ENCODE measurements around the gene REPIN1.
A peak's percentile ranks its signal among the peaks of the same experiment; 100 is the strongest.

The REPIN1 gene

DNA sequence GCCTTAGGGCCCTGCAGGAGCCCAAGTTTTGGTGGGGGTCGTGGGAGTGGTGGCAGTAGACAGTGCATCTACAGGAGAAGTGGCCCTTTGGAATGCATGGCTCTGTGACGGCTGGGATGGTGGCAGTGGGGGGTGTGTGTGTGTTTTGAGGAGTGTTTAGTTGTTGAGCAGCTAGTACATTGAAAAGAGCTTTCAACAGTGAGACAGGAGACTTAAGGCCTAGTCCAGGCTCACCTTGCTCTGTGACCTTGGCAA lies 37.6 kb downstream of the REPIN1 start:
- no peak for DNase-seq (ENCODE audit: low read depth)
- no peaks in the 10 kb centered on the region for H3K27me3 ChIP-seq (replicated peaks; ENCODE audit: control insufficient read depth, insufficient read depth, low read length)
- H3K9me3 ChIP-seq (ENCODE audit: control insufficient read depth, low read length), result no peaks in the 10 kb centered on the region
- H3K4me3 ChIP-seq (ENCODE audit: low read length), result peak overlapping the region; percentile 86
- peak overlapping the region; percentile 97 for H3K9ac ChIP-seq (ENCODE audit: low read length)
- no peaks in the 10 kb centered on the region for H3K36me3 ChIP-seq (ENCODE audit: control insufficient read depth, insufficient read depth, low read length, severe bottlenecking)
- H3K4me1 ChIP-seq (ENCODE audit: control insufficient read depth, insufficient read depth, low read length), result peaks cover 26% of the 10 kb centered on the region

- Histone ChIP-seq H3K9ac (ENCODE audit: low read length) (peak overlapping the region; percentile 97), H3K9me3 (ENCODE audit: control insufficient read depth, low read length) (no peaks in the 10 kb centered on the region), H3K36me3 (ENCODE audit: control insufficient read depth, insufficient read depth, low read length, severe bottlenecking) (no peaks in the 10 kb centered on the region), H3K4me1 (ENCODE audit: control insufficient read depth, insufficient read depth, low read length) (peaks cover 26% of the 10 kb centered on the region), H3K4me3 (ENCODE audit: low read length) (peak overlapping the region; percentile 86), H3K27me3 (replicated peaks; ENCODE audit: control insufficient read depth, insufficient read depth, low read length) (no peaks in the 10 kb centered on the region)
- DNase-seq (ENCODE audit: low read depth), result peak; percentile 27
Observed at GRCh38 chr7:150406567-150407421, 38.2 kb downstream of the REPIN1 start.

DNA sequence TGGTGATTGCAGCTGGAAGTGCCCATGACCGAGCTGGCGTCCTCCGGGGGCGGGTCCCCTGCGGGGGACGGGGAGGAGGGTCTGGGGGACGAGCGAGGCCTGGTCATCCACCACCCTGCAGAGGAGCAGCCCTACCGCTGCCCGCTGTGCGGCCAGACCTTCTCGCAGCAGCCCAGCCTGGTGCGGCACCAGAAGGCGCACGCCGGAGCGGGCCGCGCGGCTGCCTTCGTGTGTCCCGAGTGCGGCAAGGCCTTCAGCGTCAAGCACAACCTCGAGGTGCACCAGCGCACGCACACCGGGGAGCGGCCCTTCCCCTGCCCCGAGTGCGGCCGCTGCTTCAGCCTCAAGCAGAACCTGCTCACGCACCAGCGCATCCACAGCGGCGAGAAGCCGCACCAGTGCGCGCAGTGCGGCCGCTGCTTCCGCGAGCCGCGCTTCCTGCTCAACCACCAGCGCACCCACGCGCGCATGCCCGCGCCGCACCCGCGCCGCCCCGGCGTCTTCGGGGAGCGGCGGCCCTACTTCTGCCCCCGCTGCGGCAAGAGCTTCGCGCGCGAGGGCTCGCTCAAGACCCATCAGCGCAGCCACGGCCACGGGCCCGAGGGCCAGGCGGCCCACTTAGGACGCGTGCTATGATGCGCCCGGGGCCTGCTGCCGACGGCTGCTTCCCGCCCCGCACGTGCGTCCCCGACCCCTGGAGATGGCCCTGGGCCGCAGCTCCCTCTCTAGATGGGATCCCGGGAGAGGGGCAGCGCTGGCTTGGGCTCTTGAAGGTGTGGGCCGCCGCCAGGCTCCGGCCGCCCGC lies 39.2 kb downstream of the REPIN1 start:
- H3K4me1 ChIP-seq (ENCODE audit: control insufficient read depth, insufficient read depth, low read length), result peaks cover 26% of the 10 kb centered on the region
- H3K9me3 ChIP-seq (ENCODE audit: control insufficient read depth, low read length), result no peaks in the 10 kb centered on the region
- DNase-seq (ENCODE audit: low read depth), result no peak
- no peak overlapping the region for H3K4me3 ChIP-seq (ENCODE audit: low read length)
- H3K9ac ChIP-seq (ENCODE audit: low read length), result no peak overlapping the region
- no peaks in the 10 kb centered on the region for H3K27me3 ChIP-seq (replicated peaks; ENCODE audit: control insufficient read depth, insufficient read depth, low read length)
- H3K36me3 ChIP-seq (ENCODE audit: control insufficient read depth, insufficient read depth, low read length, severe bottlenecking), result no peaks in the 10 kb centered on the region

GRCh38 chr7:150408393-150409299 lies 40.0 kb downstream of the REPIN1 start:
- Histone ChIP-seq H3K27me3 (replicated peaks; ENCODE audit: control insufficient read depth, insufficient read depth, low read length) (no peaks in the 10 kb centered on the region), H3K36me3 (ENCODE audit: control insufficient read depth, insufficient read depth, low read length, severe bottlenecking) (no peaks in the 10 kb centered on the region), H3K4me1 (ENCODE audit: control insufficient read depth, insufficient read depth, low read length) (peaks cover 25% of the 10 kb centered on the region), H3K9me3 (ENCODE audit: control insufficient read depth, low read length) (no peaks in the 10 kb centered on the region), H3K9ac (ENCODE audit: low read length) (no peak overlapping the region), H3K4me3 (ENCODE audit: low read length) (no peak overlapping the region)
- DNase-seq (ENCODE audit: low read depth), result no peak

- DNase-seq (ENCODE audit: low read depth), result no peak
- no peaks in the 10 kb centered on the region for H3K9me3 ChIP-seq (ENCODE audit: control insufficient read depth, low read length)
- H3K4me1 ChIP-seq (ENCODE audit: control insufficient read depth, insufficient read depth, low read length), result peaks cover 17% of the 10 kb centered on the region
- H3K4me3 ChIP-seq (ENCODE audit: low read length), result no peak overlapping the region
- peaks cover under 1% of the 10 kb centered on the region for H3K27me3 ChIP-seq (replicated peaks; ENCODE audit: control insufficient read depth, insufficient read depth, low read length)
- H3K9ac ChIP-seq (ENCODE audit: low read length), result no peak overlapping the region
- no peaks in the 10 kb centered on the region for H3K36me3 ChIP-seq (ENCODE audit: control insufficient read depth, insufficient read depth, low read length, severe bottlenecking)
Observed at GRCh38 chr7:150409300-150410030, 40.8 kb downstream of the REPIN1 start.

DNA sequence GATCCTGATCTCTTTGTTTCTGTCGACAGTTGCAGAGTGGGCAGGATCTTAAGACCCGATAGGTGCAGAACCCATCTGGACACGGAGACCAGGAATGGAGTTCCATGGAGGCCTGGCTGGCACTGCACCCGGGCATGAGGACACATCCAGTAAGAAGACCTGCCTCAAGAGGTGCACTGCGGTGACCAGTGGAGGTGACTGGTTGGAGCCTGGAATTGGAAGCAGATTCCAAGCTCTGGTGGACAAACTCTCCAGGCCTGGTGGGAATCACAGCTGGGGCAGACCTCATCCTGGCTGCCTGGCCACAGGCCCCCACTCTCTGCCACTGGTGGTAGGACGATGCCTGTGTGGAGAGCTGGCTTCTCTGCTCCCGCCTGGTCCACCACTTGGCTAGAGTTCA lies 41.5 kb downstream of the REPIN1 start:
- H3K36me3 ChIP-seq (ENCODE audit: control insufficient read depth, insufficient read depth, low read length, severe bottlenecking), result no peaks in the 10 kb centered on the region
- no peak overlapping the region for H3K9ac ChIP-seq (ENCODE audit: low read length)
- H3K4me1 ChIP-seq (ENCODE audit: control insufficient read depth, insufficient read depth, low read length), result peaks cover 15% of the 10 kb centered on the region
- DNase-seq (ENCODE audit: low read depth), result no peak
- H3K4me3 ChIP-seq (ENCODE audit: low read length), result no peak overlapping the region
- no peaks in the 10 kb centered on the region for H3K9me3 ChIP-seq (ENCODE audit: control insufficient read depth, low read length)
- H3K27me3 ChIP-seq (replicated peaks; ENCODE audit: control insufficient read depth, insufficient read depth, low read length), result peaks cover 4% of the 10 kb centered on the region

- no peaks in the 10 kb centered on the region for H3K36me3 ChIP-seq (ENCODE audit: control insufficient read depth, insufficient read depth, low read length, severe bottlenecking)
- no peak overlapping the region for H3K4me3 ChIP-seq (ENCODE audit: low read length)
- H3K4me1 ChIP-seq (ENCODE audit: control insufficient read depth, insufficient read depth, low read length), result peaks cover 14% of the 10 kb centered on the region
- no peak for DNase-seq (ENCODE audit: low read depth)
- no peaks in the 10 kb centered on the region for H3K9me3 ChIP-seq (ENCODE audit: control insufficient read depth, low read length)
- peaks cover 4% of the 10 kb centered on the region for H3K27me3 ChIP-seq (replicated peaks; ENCODE audit: control insufficient read depth, insufficient read depth, low read length)
- H3K9ac ChIP-seq (ENCODE audit: low read length), result no peak overlapping the region
Observed at GRCh38 chr7:150410680-150411346, 42.2 kb downstream of the REPIN1 start.

DNA sequence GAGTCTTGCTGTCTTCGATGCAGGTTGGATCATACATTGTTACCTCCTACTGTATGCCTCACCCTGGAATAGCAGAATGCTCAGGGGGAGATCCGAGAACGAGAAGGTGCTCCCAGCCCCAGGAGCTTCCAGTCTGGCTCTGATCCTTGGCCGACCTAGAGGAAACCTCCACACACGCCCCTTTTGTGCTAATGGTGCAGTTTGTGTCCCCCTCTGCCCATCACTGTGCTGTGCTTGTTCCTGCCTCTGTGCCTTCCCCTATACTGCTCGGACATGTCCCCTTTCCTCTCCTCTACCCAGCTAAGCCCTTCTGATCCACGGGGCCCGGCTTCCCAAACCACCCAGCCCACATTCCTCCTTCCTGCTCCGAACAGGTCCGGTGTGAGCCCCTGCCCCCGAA lies 43.0 kb downstream of the REPIN1 start:
- Histone ChIP-seq H3K36me3 (ENCODE audit: control insufficient read depth, insufficient read depth, low read length, severe bottlenecking) (no peaks in the 10 kb centered on the region), H3K4me1 (ENCODE audit: control insufficient read depth, insufficient read depth, low read length) (peaks cover 6% of the 10 kb centered on the region), H3K4me3 (ENCODE audit: low read length) (no peak overlapping the region), H3K27me3 (replicated peaks; ENCODE audit: control insufficient read depth, insufficient read depth, low read length) (peaks cover 4% of the 10 kb centered on the region), H3K9me3 (ENCODE audit: control insufficient read depth, low read length) (no peaks in the 10 kb centered on the region), H3K9ac (ENCODE audit: low read length) (no peak overlapping the region)
- DNase-seq (ENCODE audit: low read depth), result no peak

GRCh38 chr7:150412016-150412415 lies 43.4 kb downstream of the REPIN1 start:
- Histone ChIP-seq H3K4me1 (ENCODE audit: control insufficient read depth, insufficient read depth, low read length) (peaks cover 2% of the 10 kb centered on the region), H3K36me3 (ENCODE audit: control insufficient read depth, insufficient read depth, low read length, severe bottlenecking) (no peaks in the 10 kb centered on the region), H3K9ac (ENCODE audit: low read length) (no peak overlapping the region), H3K27me3 (replicated peaks; ENCODE audit: control insufficient read depth, insufficient read depth, low read length) (peaks cover 4% of the 10 kb centered on the region), H3K9me3 (ENCODE audit: control insufficient read depth, low read length) (no peaks in the 10 kb centered on the region), H3K4me3 (ENCODE audit: low read length) (no peak overlapping the region)
- no peak for DNase-seq (ENCODE audit: low read depth)
